ENCODE measurements around the gene PCDHGB3.
"Not testable (repeated sequence)": the region's sequence is repeated elsewhere in the genome, so short reads cannot be mapped to it uniquely, and the experiment has no call there.

The PCDHGB3 gene

DNA sequence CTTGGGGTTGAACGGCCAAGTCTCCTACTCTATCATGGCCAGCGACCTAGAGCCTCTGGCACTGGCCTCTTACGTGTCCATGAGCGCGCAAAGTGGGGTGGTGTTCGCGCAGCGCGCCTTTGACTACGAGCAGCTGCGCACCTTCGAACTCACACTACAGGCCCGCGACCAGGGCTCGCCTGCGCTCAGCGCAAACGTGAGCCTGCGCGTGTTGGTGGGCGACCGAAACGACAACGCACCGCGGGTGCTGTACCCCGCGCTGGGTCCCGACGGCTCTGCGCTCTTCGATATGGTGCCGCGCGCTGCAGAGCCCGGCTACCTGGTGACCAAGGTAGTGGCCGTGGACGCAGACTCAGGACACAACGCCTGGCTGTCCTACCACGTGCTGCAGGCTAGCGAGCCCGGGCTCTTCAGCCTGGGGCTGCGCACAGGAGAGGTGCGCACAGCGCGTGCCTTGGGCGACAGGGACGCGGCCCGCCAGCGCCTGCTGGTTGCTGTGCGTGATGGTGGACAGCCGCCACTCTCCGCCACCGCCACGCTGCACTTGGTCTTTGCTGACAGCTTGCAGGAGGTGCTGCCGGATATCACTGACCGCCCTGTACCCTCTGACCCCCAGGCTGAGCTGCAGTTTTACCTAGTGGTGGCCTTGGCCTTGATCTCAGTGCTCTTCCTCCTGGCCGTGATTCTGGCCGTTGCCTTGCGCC lies 29.7 kb downstream of the PCDHGB3 start:
- no peak overlapping the region for H3K27ac ChIP-seq
- TF ChIP-seq, protein P1, sequence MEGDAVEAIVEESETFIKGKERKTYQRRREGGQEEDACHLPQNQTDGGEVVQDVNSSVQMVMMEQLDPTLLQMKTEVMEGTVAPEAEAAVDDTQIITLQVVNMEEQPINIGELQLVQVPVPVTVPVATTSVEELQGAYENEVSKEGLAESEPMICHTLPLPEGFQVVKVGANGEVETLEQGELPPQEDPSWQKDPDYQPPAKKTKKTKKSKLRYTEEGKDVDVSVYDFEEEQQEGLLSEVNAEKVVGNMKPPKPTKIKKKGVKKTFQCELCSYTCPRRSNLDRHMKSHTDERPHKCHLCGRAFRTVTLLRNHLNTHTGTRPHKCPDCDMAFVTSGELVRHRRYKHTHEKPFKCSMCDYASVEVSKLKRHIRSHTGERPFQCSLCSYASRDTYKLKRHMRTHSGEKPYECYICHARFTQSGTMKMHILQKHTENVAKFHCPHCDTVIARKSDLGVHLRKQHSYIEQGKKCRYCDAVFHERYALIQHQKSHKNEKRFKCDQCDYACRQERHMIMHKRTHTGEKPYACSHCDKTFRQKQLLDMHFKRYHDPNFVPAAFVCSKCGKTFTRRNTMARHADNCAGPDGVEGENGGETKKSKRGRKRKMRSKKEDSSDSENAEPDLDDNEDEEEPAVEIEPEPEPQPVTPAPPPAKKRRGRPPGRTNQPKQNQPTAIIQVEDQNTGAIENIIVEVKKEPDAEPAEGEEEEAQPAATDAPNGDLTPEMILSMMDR (IDR thresholded peaks at IDR 0.05), result no peak
- no peak for TF ChIP-seq ZFX (IDR thresholded peaks at IDR 0.05; ENCODE audit: borderline replicate concordance)

DNA sequence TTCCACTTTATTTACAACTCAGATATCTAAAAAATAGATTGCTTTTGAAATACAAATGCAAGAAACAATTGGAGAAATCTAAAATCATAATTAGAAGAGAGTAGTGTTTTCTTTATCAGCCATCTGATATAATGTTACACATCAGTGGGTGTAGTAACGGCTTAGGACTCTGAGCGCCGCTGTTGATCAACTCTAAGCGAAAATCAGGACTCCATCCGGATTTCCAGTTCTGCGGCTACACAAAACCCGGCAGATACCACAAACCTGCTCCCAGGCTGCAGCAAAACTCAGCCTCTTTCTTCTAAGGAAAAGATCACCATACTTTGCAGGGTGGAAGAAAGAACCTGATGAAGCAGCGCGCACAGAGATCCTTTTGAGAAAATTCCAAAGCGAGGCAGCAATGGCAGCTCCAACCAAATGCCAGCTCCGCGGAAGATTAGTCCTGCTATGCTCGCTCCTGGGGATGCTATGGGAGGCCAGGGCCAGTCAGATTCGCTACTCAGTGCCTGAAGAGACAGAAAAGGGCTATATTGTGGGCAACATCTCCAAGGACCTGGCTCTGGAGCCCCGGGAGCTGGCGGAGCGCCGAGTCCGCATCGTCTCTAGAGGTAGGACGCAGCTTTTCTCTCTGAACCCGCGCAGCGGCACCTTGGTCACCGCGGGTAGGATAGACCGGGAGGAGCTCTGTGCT lies 32.7 kb downstream of the PCDHGB3 start, which contains the start of gene PCDHGA9:
Gene PCDHGA9 (plus strand): TSS at position 226 of the 691 bp plus-strand sequence. CDS start 175 bp downstream, at position 401.
- no peak within 1 kb of the TSS for H3K27ac ChIP-seq
- TF ChIP-seq, protein P1 (IDR thresholded peaks at IDR 0.05), result peak; percentile 82
- TF ChIP-seq ZFX (IDR thresholded peaks at IDR 0.05; ENCODE audit: borderline replicate concordance), result no peak

GRCh38 chr5:141403387-141403786 lies 33.3 kb downstream of the PCDHGB3 start:
- TF ChIP-seq ZFX (IDR thresholded peaks at IDR 0.05; ENCODE audit: borderline replicate concordance), result no peak
- TF ChIP-seq, protein P1 (IDR thresholded peaks at IDR 0.05), result no peak
- no peak overlapping the region for H3K27ac ChIP-seq

DNA sequence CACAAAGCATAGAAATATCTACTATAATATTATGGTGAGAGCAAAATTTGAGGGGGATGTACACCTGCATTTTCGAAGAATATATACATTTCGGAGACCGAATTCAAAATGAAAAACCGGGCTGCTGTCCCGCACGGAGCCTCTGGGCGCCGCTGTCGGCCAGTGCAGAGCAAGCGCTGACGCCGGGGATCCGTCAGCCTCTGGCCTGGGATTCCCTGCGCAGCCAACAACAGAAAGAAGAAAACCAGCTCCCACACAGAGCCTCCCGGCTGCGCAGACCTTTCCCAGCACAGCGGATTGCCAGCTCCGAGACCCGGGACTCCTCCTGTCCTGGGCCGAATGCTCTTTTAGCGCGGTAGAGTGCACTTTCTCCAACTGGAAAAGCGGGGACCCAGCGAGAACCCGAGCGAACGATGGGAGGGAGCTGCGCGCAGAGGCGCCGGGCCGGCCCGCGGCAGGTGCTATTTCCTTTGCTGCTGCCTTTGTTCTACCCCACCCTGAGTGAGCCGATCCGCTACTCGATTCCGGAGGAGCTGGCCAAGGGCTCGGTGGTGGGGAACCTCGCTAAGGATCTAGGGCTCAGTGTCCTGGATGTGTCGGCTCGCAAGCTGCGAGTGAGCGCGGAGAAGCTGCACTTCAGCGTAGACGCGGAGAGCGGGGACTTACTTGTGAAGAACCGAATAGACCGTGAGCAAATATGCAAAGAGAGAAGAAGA lies 37.9 kb downstream of the PCDHGB3 start, which contains the start of gene PCDHGB6:
Gene PCDHGB6 (plus strand): TSS at position 232 of the 716 bp plus-strand sequence. CDS start 182 bp downstream, at position 414.
- TF ChIP-seq, protein P1 (IDR thresholded peaks at IDR 0.05), result peak; percentile 78
- H3K27ac ChIP-seq, result not testable (repeated sequence)

- TF ChIP-seq, protein P1 (IDR thresholded peaks at IDR 0.05), result no peak
- no peak for TF ChIP-seq ZFX (IDR thresholded peaks at IDR 0.05; ENCODE audit: borderline replicate concordance)
- H3K27ac ChIP-seq, result no peak overlapping the region
Measured at GRCh38 chr5:141409598-141410306, 39.7 kb downstream of the PCDHGB3 start.

- TF ChIP-seq, protein P1 (IDR thresholded peaks at IDR 0.05), result no peak
- TF ChIP-seq ZFX (IDR thresholded peaks at IDR 0.05; ENCODE audit: borderline replicate concordance), result no peak
- H3K27ac ChIP-seq, result no peak overlapping the region
Measured at GRCh38 chr5:141411575-141411974, 41.5 kb downstream of the PCDHGB3 start.
